ENCODE results near the gene SLC43A2. TPM values are rescaled to one million over a fixed set of nuclear protein-coding genes. Genes with fewer than 3 reads are reported as not detected.

SLC43A2 gene
- total RNA-seq, 1 experiment from 2014 or later = 0.06 TPM

DNA sequence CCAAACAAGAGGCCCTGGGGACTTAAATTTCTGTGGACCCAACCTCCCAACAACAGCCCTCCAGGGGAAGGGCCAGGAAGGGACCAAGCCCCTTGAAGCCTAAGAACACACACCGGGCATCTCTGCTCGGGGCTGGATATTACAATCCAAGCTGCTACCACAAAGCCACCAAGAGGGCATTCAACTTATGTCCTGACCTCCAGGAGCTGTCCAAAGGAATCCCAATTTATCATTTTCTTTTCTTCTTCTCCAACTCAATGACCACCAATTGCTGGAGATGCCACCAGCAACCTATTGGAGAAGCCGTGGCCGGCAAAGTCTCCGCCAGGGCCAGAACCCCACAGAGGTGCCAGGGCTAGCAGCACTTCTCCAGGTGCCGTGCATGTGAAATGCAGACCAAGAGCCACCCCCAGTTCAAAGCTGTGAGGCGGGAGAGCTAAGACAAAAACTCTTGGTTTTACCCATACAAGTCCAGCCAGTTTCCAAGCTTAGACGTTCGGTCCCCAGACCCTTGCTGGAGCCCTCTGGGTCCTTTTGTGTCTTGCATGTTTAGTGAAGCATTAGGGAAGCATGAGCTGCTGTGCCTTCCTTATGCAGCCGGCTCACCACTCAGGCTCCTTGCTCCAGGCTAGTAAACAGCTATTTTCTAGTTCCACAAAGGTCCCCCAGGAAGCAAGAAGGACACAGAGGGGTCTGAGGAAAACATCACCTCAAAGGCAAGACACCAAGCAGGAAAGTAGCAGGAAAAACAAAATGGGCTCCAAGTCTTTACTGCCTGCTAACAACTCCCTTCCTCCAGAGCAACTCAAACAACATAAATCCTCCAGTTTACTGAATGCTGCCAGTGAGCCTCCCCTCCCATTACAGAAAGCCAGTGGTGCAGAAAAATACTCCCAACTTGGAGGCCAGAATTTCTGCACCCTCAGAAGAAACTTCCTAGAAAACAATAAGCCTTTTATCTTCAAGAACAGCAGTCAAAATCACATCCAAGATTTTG, 69.3 kb downstream of the SLC43A2 start:
- Histone ChIP-seq H3K27me3 (replicated peaks; ENCODE audit: insufficient read depth, low read depth, low read length, poor library complexity) (no peaks in the 10 kb centered on the region), H3K4me1 (ENCODE audit: insufficient read depth, low read length, poor library complexity, severe bottlenecking) (peaks cover 14% of the 10 kb centered on the region)
- POLR2A ChIA-PET (ENCODE audit: low non-redundant PET) = interaction anchor here (0.6 kb wide), 1 partner anchor 47 kb away, joined by 3 read pairs; no protein-coding TSS in a partner anchor

DNA sequence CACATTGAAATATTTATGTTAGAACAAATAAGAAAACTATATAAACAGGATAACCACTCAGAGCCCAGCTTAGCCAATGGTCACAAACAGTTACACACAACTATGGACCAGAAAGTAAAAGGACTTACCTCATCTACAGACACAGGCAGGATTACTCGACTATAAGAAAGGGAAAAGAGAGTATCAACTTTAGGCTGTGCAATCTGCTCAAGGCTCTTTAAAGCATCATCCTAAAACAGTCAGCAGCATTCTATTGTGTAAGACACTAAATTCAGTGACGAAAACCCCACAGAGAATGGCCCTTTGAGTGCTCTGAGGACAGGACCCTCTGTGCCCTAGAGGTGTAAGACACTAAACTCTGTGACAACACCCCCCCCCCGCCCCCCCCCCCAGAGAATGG, 70.2 kb downstream of the SLC43A2 start:
- TF ChIP-seq EZH2 (IDR thresholded peaks at IDR 0.05; ENCODE audit: borderline replicate concordance, low read depth, low read length, poor library complexity, severe bottlenecking) = no peak
- TF ChIP-seq, protein P1, sequence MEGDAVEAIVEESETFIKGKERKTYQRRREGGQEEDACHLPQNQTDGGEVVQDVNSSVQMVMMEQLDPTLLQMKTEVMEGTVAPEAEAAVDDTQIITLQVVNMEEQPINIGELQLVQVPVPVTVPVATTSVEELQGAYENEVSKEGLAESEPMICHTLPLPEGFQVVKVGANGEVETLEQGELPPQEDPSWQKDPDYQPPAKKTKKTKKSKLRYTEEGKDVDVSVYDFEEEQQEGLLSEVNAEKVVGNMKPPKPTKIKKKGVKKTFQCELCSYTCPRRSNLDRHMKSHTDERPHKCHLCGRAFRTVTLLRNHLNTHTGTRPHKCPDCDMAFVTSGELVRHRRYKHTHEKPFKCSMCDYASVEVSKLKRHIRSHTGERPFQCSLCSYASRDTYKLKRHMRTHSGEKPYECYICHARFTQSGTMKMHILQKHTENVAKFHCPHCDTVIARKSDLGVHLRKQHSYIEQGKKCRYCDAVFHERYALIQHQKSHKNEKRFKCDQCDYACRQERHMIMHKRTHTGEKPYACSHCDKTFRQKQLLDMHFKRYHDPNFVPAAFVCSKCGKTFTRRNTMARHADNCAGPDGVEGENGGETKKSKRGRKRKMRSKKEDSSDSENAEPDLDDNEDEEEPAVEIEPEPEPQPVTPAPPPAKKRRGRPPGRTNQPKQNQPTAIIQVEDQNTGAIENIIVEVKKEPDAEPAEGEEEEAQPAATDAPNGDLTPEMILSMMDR (conservative IDR thresholded peaks at IDR 0.05; ENCODE audit: low read depth, low read length) = no peak
- DNase-seq (ENCODE audit: low spot score) = no peak
- Histone ChIP-seq H3K27me3 (replicated peaks; ENCODE audit: insufficient read depth, low read depth, low read length, poor library complexity) (no peaks in the 10 kb centered on the region), H3K9me3 (ENCODE audit: low read depth, low read length, poor library complexity, severe bottlenecking) (no peaks in the 10 kb centered on the region), H3K4me1 (ENCODE audit: insufficient read depth, low read length, poor library complexity, severe bottlenecking) (peaks cover 14% of the 10 kb centered on the region), H3K27ac (ENCODE audit: low read depth, low read length, poor library complexity, severe bottlenecking) (no peak overlapping the region), H3K4me3 (ENCODE audit: low read depth, low read length, poor library complexity, severe bottlenecking) (no peak overlapping the region), H3K36me3 (ENCODE audit: insufficient read depth, low read length, poor library complexity, severe bottlenecking) (no peaks in the 10 kb centered on the region)
- ChIA-PET POLR2A (ENCODE audit: low non-redundant PET) (no interaction called here), CTCF (no interaction called here)
- no TSS peak for BruUV-seq (replicated peaks)
- intact Hi-C loops (cut with micrococcal nuclease; ENCODE audit: unreplicated experiment) = no loop called here

More for the DNA sequence above, 69.3 kb downstream of the SLC43A2 start:
- CTCF ChIA-PET = no interaction called here
- Histone ChIP-seq H3K4me3 (ENCODE audit: low read depth, low read length, poor library complexity, severe bottlenecking) (no peak overlapping the region), H3K36me3 (ENCODE audit: insufficient read depth, low read length, poor library complexity, severe bottlenecking) (no peaks in the 10 kb centered on the region), H3K27ac (ENCODE audit: low read depth, low read length, poor library complexity, severe bottlenecking) (no peak overlapping the region), H3K9me3 (ENCODE audit: low read depth, low read length, poor library complexity, severe bottlenecking) (no peaks in the 10 kb centered on the region)
- TF ChIP-seq, protein P1 (conservative IDR thresholded peaks at IDR 0.05; ENCODE audit: low read depth, low read length) = no peak
- no peak for TF ChIP-seq EZH2 (IDR thresholded peaks at IDR 0.05; ENCODE audit: borderline replicate concordance, low read depth, low read length, poor library complexity, severe bottlenecking)
- intact Hi-C loops (cut with micrococcal nuclease; ENCODE audit: unreplicated experiment) = no loop called here
- DNase-seq (ENCODE audit: low spot score) = no peak
- no TSS peak for BruUV-seq (replicated peaks)

DNA sequence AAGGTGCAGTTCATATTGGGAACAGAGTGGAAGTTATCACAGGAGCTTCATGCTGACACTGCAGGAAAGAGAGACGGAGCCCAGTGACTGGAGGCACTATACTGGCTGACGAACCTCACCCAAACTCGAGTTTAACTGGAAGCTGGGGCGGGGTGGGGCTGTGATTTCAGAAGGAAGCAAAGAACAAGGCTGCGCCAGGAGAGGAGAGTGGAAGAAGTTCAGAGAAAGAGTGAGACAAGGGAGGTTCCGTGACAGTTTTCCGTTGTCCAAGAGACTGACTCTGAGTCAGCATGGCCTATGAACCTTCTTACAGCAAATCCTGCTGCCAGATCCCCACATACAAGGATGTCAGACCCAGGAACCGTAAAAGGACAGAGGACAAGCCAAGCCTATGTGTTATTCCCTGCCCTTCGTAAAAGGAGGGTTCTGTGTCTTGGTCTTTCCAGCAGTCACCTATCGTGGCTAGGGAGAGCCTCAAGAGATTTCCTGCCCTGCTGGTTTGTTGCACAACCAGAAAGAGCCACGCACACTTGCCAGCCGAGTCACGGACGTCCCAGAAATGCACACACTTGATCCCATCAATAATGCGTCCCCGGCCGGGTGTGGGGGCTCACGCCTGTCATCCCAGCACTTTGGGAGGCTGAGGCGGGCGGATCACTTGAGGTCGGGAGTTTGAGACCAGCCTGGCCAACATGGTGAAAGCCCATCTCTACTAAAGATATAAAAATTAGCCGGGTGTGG, 71.1 kb downstream of the SLC43A2 start:
- no peaks in the 10 kb centered on the region for H3K9me3 ChIP-seq (ENCODE audit: low read depth, low read length, poor library complexity, severe bottlenecking)
- DNase-seq (ENCODE audit: low spot score) = no peak
- POLR2A ChIA-PET (ENCODE audit: low non-redundant PET) = no interaction called here
- TF ChIP-seq, protein P1 (conservative IDR thresholded peaks at IDR 0.05; ENCODE audit: low read depth, low read length) = no peak
- no peak for TF ChIP-seq EZH2 (IDR thresholded peaks at IDR 0.05; ENCODE audit: borderline replicate concordance, low read depth, low read length, poor library complexity, severe bottlenecking)
- CTCF ChIA-PET = no interaction called here
- H3K4me1 ChIP-seq (ENCODE audit: insufficient read depth, low read length, poor library complexity, severe bottlenecking) = peaks cover 14% of the 10 kb centered on the region
- no peak overlapping the region for H3K27ac ChIP-seq (ENCODE audit: low read depth, low read length, poor library complexity, severe bottlenecking)
- no peak overlapping the region for H3K4me3 ChIP-seq (ENCODE audit: low read depth, low read length, poor library complexity, severe bottlenecking)
- intact Hi-C loops (cut with micrococcal nuclease; ENCODE audit: unreplicated experiment) = no loop called here
- no peaks in the 10 kb centered on the region for H3K36me3 ChIP-seq (ENCODE audit: insufficient read depth, low read length, poor library complexity, severe bottlenecking)
- no peaks in the 10 kb centered on the region for H3K27me3 ChIP-seq (replicated peaks; ENCODE audit: insufficient read depth, low read depth, low read length, poor library complexity)
- no TSS peak for BruUV-seq (replicated peaks)

All from A673 (cell line).